HepG2 (cell line): Measurements from ENCODE around the gene CTNNBL1. TPM values are rescaled to one million over a fixed set of nuclear protein-coding genes. Genes with fewer than 3 reads are reported as not detected.

Experiments used
- CBFB ChIP-seq: sonication (generic); formaldehyde crosslinking; IDR thresholded peaks from 2 replicates; pipeline ENCODE4 v1.4.0; 2020; ENCODE audit warnings: missing genetic modification reagents
- FIP1L1 ChIP-seq: fragments of 200-400 bp; formaldehyde crosslinking; IDR thresholded peaks from 2 replicates; pipeline ENCODE4 v1.6.1; 2018; ENCODE audit warnings: low read depth, mild to moderate bottlenecking, low read length, moderate library complexity, borderline replicate concordance; ENCODE audit not compliant: insufficient read depth
- TOE1 ChIP-seq: sonication (generic); formaldehyde crosslinking; IDR thresholded peaks from 2 replicates; pipeline ENCODE4 v1.4.0; 2020; ENCODE audit warnings: mild to moderate bottlenecking, missing genetic modification reagents
- TOPORS ChIP-seq: sonication (generic); formaldehyde crosslinking; IDR thresholded peaks from 2 replicates; pipeline ENCODE4 v1.8.0; 2023; ENCODE audit warnings: mild to moderate bottlenecking, missing genetic modification reagents
- ZBTB38 ChIP-seq: sonication (generic); formaldehyde crosslinking; IDR thresholded peaks from 2 replicates; pipeline ENCODE4 v1.5.1; 2020; ENCODE audit warnings: mild to moderate bottlenecking, missing genetic modification reagents
- ZNF101 ChIP-seq: sonication (generic); formaldehyde crosslinking; IDR thresholded peaks from 2 replicates; pipeline ENCODE4 v1.4.0; 2020; ENCODE audit warnings: mild to moderate bottlenecking, low read depth, missing genetic modification reagents, borderline replicate concordance
- ZNF143 ChIP-seq: sonication (generic); formaldehyde crosslinking; IDR thresholded peaks from 2 replicates; pipeline ENCODE4 v1.4.0; 2020; ENCODE audit warnings: missing genetic modification reagents
- ZNF343 ChIP-seq: sonication (generic); formaldehyde crosslinking; IDR thresholded peaks from 2 replicates; pipeline ENCODE4 v1.4.0; 2020; ENCODE audit warnings: mild to moderate bottlenecking, missing genetic modification reagents
- ZNF451 ChIP-seq: sonication (generic); formaldehyde crosslinking; IDR thresholded peaks from 2 replicates; pipeline ENCODE4 v1.5.0; 2020; ENCODE audit warnings: mild to moderate bottlenecking, missing genetic modification reagents
- ZNF773 ChIP-seq: sonication (generic); formaldehyde crosslinking; IDR thresholded peaks from 2 replicates; pipeline ENCODE4 v1.4.0; 2020; ENCODE audit warnings: missing genetic modification reagents, borderline replicate concordance
- ZSCAN25 ChIP-seq: sonication (generic); formaldehyde crosslinking; IDR thresholded peaks from 2 replicates; pipeline ENCODE4 v1.8.0; 2022; ENCODE audit warnings: mild to moderate bottlenecking, missing genetic modification reagents
- polyA plus RNA-seq, 8 experiments: library from polyadenylated mRNA; depleted of rRNA in 3 of 8; stranded (reverse) in 7 of 8; unstranded in 1 of 8; fragments of >200 nt; fragmentation: Illumina TruSeq in 4 of 8; extraction: Trizol in 4 of 8; gene quantifications; 2 replicates each; pipeline versions ENCODE4 v1.2.1 to v1.2.3, GENCODE V29; 2011 to 2016; ENCODE audit warnings: low read depth in 4 of 8, missing spikeins in 1 of 8, mixed read lengths in 1 of 8; ENCODE audit not compliant: insufficient read depth in 1 of 8
- total RNA-seq, 5 experiments: library from RNA; depleted of rRNA; stranded (reverse); fragments of >200 nt; fragmentation: Illumina TruSeq; extraction: Trizol; gene quantifications; 2 replicates each; pipeline ENCODE4 v1.2.3, GENCODE V29; 2016; ENCODE audit warnings: low read depth in 1 of 5
- TF ChIP-seq, protein P1 (sequence below): sonication (generic); formaldehyde crosslinking; IDR thresholded peaks from 2 replicates; pipeline ENCODE4 v1.4.0; 2020; ENCODE audit warnings: mild to moderate bottlenecking, missing genetic modification reagents
- TF ChIP-seq, protein P2 (sequence below): sonication (generic); formaldehyde crosslinking; IDR thresholded peaks from 2 replicates; pipeline ENCODE4 v1.8.0; 2022; ENCODE audit warnings: mild to moderate bottlenecking, missing genetic modification reagents, borderline replicate concordance
- TF ChIP-seq, protein P3 (sequence below): sonication (generic); formaldehyde crosslinking; IDR thresholded peaks from 2 replicates; pipeline ENCODE4 v1.9.0; 2021; ENCODE audit warnings: missing genetic modification reagents, mild to moderate bottlenecking, borderline replicate concordance
- TF ChIP-seq, protein P4 (sequence below): sonication (generic); formaldehyde crosslinking; IDR thresholded peaks from 2 replicates; pipeline ENCODE4 v1.9.0; 2021; ENCODE audit warnings: missing genetic modification reagents, mild to moderate bottlenecking, borderline replicate concordance
- TF ChIP-seq, protein P5 (sequence below): sonication (generic); formaldehyde crosslinking; IDR thresholded peaks from 2 replicates; pipeline ENCODE4 v1.5.0; 2020; ENCODE audit warnings: mild to moderate bottlenecking, missing genetic modification reagents
- TF ChIP-seq, protein P6 (sequence below): sonication (generic); formaldehyde crosslinking; IDR thresholded peaks from 2 replicates; pipeline ENCODE4 v1.5.0; 2020; ENCODE audit warnings: mild to moderate bottlenecking, missing genetic modification reagents, borderline replicate concordance

CTNNBL1 gene
- total and polyA plus RNA-seq, 2 of the 13 experiments (the other 11 are each of a cell fraction or from before 2014, with no cell fraction given): 49.3 to 94.6 TPM

DNA sequence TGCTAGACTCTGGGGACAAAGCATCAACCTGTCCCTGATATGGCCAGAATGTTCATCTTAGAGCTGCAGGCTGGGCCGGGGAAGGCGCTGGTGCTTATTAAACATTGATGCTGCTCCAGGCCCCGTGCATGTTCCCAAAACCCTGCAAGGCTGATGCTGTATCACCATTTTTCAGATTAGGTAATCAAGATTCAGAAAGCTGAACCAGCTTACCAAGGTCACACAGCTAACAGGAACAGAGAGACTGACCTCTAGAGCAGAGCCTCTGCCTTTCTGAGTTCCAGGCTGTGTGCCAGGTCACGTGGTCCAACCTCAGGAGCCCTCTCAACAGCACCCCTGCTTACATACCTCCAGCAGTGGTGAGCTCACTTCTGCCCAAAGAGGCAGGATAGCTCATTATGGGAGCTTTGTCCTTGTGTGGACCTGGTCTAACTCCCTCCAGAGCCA is 193.0 kb downstream of the CTNNBL1 start (continued):
- TF ChIP-seq, protein P1, sequence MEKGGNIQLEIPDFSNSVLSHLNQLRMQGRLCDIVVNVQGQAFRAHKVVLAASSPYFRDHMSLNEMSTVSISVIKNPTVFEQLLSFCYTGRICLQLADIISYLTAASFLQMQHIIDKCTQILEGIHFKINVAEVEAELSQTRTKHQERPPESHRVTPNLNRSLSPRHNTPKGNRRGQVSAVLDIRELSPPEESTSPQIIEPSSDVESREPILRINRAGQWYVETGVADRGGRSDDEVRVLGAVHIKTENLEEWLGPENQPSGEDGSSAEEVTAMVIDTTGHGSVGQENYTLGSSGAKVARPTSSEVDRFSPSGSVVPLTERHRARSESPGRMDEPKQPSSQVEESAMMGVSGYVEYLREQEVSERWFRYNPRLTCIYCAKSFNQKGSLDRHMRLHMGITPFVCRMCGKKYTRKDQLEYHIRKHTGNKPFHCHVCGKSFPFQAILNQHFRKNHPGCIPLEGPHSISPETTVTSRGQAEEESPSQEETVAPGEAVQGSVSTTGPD (CRISPR knock-in tag): no peak
- no peak for TF ChIP-seq ZBTB38 (CRISPR knock-in tag)
- TF ChIP-seq ZSCAN25 (CRISPR knock-in tag): peak; percentile 99
- TF ChIP-seq, protein P2, sequence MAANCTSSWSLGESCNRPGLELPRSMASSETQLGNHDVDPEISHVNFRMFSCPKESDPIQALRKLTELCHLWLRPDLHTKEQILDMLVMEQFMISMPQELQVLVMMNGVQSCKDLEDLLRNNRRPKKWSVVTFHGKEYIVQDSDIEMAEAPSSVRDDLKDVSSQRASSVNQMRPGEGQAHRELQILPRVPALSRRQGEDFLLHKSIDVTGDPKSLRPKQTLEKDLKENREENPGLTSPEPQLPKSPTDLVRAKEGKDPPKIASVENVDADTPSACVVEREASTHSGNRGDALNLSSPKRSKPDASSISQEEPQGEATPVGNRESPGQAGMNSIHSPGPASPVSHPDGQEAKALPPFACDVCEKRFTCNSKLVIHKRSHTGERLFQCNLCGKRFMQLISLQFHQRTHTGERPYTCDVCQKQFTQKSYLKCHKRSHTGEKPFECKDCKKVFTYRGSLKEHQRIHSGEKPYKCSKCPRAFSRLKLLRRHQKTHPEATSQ (CRISPR knock-in tag): no peak
- TF ChIP-seq, protein P3, sequence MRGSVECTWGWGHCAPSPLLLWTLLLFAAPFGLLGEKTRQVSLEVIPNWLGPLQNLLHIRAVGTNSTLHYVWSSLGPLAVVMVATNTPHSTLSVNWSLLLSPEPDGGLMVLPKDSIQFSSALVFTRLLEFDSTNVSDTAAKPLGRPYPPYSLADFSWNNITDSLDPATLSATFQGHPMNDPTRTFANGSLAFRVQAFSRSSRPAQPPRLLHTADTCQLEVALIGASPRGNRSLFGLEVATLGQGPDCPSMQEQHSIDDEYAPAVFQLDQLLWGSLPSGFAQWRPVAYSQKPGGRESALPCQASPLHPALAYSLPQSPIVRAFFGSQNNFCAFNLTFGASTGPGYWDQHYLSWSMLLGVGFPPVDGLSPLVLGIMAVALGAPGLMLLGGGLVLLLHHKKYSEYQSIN: no peak
- TF ChIP-seq, protein P4, sequence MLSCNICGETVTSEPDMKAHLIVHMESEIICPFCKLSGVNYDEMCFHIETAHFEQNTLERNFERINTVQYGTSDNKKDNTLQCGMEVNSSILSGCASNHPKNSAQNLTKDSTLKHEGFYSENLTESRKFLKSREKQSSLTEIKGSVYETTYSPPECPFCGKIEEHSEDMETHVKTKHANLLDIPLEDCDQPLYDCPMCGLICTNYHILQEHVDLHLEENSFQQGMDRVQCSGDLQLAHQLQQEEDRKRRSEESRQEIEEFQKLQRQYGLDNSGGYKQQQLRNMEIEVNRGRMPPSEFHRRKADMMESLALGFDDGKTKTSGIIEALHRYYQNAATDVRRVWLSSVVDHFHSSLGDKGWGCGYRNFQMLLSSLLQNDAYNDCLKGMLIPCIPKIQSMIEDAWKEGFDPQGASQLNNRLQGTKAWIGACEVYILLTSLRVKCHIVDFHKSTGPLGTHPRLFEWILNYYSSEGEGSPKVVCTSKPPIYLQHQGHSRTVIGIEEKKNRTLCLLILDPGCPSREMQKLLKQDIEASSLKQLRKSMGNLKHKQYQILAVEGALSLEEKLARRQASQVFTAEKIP (CRISPR knock-in tag): no peak
- TF ChIP-seq, protein P5, sequence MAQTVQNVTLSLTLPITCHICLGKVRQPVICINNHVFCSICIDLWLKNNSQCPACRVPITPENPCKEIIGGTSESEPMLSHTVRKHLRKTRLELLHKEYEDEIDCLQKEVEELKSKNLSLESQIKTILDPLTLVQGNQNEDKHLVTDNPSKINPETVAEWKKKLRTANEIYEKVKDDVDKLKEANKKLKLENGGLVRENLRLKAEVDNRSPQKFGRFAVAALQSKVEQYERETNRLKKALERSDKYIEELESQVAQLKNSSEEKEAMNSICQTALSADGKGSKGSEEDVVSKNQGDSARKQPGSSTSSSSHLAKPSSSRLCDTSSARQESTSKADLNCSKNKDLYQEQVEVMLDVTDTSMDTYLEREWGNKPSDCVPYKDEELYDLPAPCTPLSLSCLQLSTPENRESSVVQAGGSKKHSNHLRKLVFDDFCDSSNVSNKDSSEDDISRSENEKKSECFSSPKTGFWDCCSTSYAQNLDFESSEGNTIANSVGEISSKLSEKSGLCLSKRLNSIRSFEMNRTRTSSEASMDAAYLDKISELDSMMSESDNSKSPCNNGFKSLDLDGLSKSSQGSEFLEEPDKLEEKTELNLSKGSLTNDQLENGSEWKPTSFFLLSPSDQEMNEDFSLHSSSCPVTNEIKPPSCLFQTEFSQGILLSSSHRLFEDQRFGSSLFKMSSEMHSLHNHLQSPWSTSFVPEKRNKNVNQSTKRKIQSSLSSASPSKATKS: no peak
- TF ChIP-seq ZNF773: no peak
- TF ChIP-seq ZNF451: no peak
- TF ChIP-seq ZNF343 (CRISPR knock-in tag): no peak
- no peak for TF ChIP-seq TOPORS (CRISPR knock-in tag)
- no peak for TF ChIP-seq ZNF101
- no peak for TF ChIP-seq TOE1 (CRISPR knock-in tag)
- TF ChIP-seq ZNF143 (CRISPR knock-in tag): 0 out of 2 replicates have a peak, but pooled peaks have one; percentile 24
- no peak for TF ChIP-seq FIP1L1
- TF ChIP-seq, protein P6, sequence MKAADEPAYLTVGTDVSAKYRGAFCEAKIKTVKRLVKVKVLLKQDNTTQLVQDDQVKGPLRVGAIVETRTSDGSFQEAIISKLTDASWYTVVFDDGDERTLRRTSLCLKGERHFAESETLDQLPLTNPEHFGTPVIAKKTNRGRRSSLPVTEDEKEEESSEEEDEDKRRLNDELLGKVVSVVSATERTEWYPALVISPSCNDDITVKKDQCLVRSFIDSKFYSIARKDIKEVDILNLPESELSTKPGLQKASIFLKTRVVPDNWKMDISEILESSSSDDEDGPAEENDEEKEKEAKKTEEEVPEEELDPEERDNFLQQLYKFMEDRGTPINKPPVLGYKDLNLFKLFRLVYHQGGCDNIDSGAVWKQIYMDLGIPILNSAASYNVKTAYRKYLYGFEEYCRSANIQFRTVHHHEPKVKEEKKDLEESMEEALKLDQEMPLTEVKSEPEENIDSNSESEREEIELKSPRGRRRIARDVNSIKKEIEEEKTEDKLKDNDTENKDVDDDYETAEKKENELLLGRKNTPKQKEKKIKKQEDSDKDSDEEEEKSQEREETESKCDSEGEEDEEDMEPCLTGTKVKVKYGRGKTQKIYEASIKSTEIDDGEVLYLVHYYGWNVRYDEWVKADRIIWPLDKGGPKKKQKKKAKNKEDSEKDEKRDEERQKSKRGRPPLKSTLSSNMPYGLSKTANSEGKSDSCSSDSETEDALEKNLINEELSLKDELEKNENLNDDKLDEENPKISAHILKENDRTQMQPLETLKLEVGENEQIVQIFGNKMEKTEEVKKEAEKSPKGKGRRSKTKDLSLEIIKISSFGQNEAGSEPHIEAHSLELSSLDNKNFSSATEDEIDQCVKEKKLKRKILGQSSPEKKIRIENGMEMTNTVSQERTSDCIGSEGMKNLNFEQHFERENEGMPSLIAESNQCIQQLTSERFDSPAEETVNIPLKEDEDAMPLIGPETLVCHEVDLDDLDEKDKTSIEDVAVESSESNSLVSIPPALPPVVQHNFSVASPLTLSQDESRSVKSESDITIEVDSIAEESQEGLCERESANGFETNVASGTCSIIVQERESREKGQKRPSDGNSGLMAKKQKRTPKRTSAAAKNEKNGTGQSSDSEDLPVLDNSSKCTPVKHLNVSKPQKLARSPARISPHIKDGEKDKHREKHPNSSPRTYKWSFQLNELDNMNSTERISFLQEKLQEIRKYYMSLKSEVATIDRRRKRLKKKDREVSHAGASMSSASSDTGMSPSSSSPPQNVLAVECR (CRISPR knock-in tag): peak; percentile 20; the same call in 1 of the 2 replicates
- no peak for TF ChIP-seq CBFB (CRISPR knock-in tag)
